A673 (cell line): ENCODE data around the gene RETREG3. TPM values are rescaled to one million over a fixed set of nuclear protein-coding genes. Genes with fewer than 3 reads are reported as not detected.

Experiments
- BruUV-seq: library from RNA; stranded (reverse); fragments of 400-500 nt; replicated peaks from 2 replicates; lab custom pipeline; 2021; lab: Mats Ljungman, UMichigan
- CTCF ChIA-PET: fragments of 300-600 bp; sonication (Branson Sonifier 250); formaldehyde crosslinking; loops from one replicate; lab custom pipeline; 2022; ENCODE audit warnings: antibody characterized with exemption; lab: Charles Lee
- POLR2A ChIA-PET: fragments of 300-600 bp; sonication (Branson Sonifier 250); formaldehyde crosslinking; loops from one replicate; lab custom pipeline; 2022; ENCODE audit warnings: antibody characterized with exemption; ENCODE audit not compliant: low non-redundant PET; lab: Charles Lee
- DNase-seq: peaks from one replicate; pipeline ENCODE4 v3.0.0-alpha.2; 2015; ENCODE audit warnings: low spot score
- H3K27ac ChIP-seq: fragments of 200-600 bp; sonication (generic); 2 replicates; pipeline ENCODE4 v1.5.1; 2016; ENCODE audit warnings: mixed run types, low read depth, mild to moderate bottlenecking, mixed read lengths, antibody characterized with exemption, low read length; ENCODE audit not compliant: poor library complexity, severe bottlenecking
- H3K27me3 ChIP-seq: fragments of 200-600 bp; sonication (generic); replicated peaks from 2 replicates; pipeline ENCODE4 v1.6.1; 2017; ENCODE audit warnings: mixed run types, low read depth, mild to moderate bottlenecking, mixed read lengths, antibody characterized with exemption, low read length; ENCODE audit not compliant: insufficient read depth, poor library complexity
- H3K36me3 ChIP-seq: fragments of 200-600 bp; sonication (generic); 2 replicates; pipeline ENCODE4 v1.6.1; 2016; ENCODE audit warnings: mixed run types, mild to moderate bottlenecking, mixed read lengths, antibody characterized with exemption, low read length; ENCODE audit not compliant: insufficient read depth, poor library complexity, severe bottlenecking
- H3K4me1 ChIP-seq: fragments of 200-600 bp; sonication (generic); 2 replicates; pipeline ENCODE4 v1.6.1; 2017; ENCODE audit warnings: mixed run types, mild to moderate bottlenecking, mixed read lengths, antibody characterized with exemption, low read length; ENCODE audit not compliant: insufficient read depth, poor library complexity, severe bottlenecking
- H3K4me3 ChIP-seq: fragments of 200-600 bp; sonication (generic); 2 replicates; pipeline ENCODE4 v1.5.1; 2016; ENCODE audit warnings: low read depth, mixed run types, mild to moderate bottlenecking, mixed read lengths, low read length; ENCODE audit not compliant: poor library complexity, severe bottlenecking
- H3K9me3 ChIP-seq: fragments of 200-600 bp; sonication (generic); 2 replicates; pipeline ENCODE4 v1.6.1; 2016; ENCODE audit warnings: mixed run types, low read depth, mild to moderate bottlenecking, mixed read lengths, antibody characterized with exemption, low read length; ENCODE audit not compliant: poor library complexity, severe bottlenecking
- EZH2 ChIP-seq: fragments of 200-600 bp; sonication (generic); IDR thresholded peaks from 2 replicates; pipeline ENCODE4 v1.6.1; 2017; ENCODE audit warnings: borderline replicate concordance, low read depth, mild to moderate bottlenecking, mixed read lengths, antibody characterized with exemption, low read length; ENCODE audit not compliant: poor library complexity, severe bottlenecking
- intact Hi-C: fragments of 100-400 bp; cut with micrococcal nuclease; formaldehyde crosslinking; loops from one replicate; pipeline ENCODE4 v1.10.0; 2022; ENCODE audit not compliant: unreplicated experiment
- total RNA-seq: library from RNA; stranded (reverse); gene quantifications from 2 replicates; pipeline ENCODE4 v1.2.3, GENCODE V29; 2021
- TF ChIP-seq, protein P1 (sequence below): fragments of 300-800, 200-600 bp; sonication (generic); conservative IDR thresholded peaks from 2 replicates; pipeline ENCODE4 v1.5.1; 2017; ENCODE audit warnings: low read depth, mild to moderate bottlenecking, antibody characterized with exemption, low read length, moderate library complexity, mixed read lengths

The RETREG3 gene
- total RNA-seq, 1 experiment from 2014 or later = 23.2 TPM

DNA sequence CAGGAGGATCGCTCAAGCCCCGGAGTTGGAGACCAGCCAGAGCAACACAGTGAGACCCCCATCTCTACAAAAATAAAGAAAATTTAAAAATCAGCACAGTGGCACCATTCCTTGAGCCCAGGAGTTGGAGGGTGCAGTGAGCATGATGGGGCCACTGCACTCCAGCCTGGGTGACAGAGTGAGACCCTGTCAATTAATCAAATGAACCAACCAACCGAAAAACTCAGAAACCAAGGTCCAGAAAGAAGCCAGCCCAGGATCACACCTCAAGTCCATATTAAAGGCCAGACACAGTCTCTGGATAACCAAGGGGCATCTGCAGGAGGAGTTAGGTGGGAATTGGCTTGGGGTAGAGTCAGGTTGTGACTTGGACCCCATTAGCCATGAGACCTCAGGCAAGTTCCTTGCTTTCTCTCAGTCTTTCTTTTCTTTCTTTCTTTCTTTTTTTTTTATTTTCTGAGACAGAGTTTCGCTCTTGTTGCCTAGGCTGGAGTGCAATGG, 54.0 kb downstream of the RETREG3 start:
- Histone ChIP-seq H3K4me3 (peak overlapping the region; percentile 64), H3K27ac (peak overlapping the region; percentile 82), H3K9me3 (no peaks in the 10 kb centered on the region), H3K36me3 (no peaks in the 10 kb centered on the region), H3K27me3 (no peaks in the 10 kb centered on the region), H3K4me1 (no peaks in the 10 kb centered on the region)
- TSS peak; percentile 86 for BruUV-seq
- DNase-seq = no peak
- TF ChIP-seq EZH2 = no peak
- TF ChIP-seq, protein P1, sequence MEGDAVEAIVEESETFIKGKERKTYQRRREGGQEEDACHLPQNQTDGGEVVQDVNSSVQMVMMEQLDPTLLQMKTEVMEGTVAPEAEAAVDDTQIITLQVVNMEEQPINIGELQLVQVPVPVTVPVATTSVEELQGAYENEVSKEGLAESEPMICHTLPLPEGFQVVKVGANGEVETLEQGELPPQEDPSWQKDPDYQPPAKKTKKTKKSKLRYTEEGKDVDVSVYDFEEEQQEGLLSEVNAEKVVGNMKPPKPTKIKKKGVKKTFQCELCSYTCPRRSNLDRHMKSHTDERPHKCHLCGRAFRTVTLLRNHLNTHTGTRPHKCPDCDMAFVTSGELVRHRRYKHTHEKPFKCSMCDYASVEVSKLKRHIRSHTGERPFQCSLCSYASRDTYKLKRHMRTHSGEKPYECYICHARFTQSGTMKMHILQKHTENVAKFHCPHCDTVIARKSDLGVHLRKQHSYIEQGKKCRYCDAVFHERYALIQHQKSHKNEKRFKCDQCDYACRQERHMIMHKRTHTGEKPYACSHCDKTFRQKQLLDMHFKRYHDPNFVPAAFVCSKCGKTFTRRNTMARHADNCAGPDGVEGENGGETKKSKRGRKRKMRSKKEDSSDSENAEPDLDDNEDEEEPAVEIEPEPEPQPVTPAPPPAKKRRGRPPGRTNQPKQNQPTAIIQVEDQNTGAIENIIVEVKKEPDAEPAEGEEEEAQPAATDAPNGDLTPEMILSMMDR = no peak
- POLR2A ChIA-PET = no interaction called here
- intact Hi-C loops = no loop called here
- CTCF ChIA-PET = no interaction called here

DNA sequence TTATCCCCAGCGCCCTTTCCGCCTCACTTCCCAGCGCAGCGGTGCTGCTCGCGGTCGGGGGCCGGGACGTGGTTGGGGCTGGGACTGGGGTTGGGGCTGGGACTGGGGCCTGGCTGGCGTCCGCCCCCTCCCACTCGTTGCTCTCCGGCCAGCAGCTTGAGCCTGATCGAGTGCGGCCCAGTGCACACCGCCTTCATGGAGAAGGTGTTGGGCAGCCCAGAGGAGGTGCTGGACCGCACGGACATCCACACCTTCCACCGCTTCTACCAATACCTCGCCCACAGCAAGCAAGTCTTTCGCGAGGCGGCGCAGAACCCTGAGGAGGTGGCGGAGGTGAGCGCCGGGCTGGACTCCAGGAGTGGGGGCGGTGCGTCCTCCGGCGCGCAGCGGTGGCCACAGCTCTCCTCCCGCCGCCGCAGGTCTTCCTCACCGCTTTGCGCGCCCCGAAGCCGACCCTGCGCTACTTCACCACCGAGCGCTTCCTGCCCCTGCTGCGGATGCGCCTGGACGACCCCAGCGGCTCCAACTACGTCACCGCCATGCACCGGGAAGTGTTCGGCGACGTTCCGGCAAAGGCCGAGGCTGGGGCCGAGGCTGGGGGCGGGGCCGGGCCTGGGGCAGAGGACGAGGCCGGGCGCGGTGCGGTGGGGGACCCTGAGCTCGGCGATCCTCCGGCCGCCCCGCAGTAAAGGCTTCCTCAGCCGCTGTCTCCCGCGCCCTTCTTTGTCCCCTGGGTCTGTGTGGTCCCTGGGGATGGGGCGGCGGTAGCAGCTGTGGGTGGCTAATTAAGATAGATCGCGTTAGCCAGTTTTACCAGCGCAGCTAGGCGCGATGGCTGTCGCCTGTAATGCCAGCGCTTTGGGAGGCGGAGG, 54.7 kb downstream of the RETREG3 start:
- POLR2A ChIA-PET = no interaction called here
- intact Hi-C loops = no loop called here
- TF ChIP-seq EZH2 = no peak
- TF ChIP-seq, protein P1 = no peak

DNA sequence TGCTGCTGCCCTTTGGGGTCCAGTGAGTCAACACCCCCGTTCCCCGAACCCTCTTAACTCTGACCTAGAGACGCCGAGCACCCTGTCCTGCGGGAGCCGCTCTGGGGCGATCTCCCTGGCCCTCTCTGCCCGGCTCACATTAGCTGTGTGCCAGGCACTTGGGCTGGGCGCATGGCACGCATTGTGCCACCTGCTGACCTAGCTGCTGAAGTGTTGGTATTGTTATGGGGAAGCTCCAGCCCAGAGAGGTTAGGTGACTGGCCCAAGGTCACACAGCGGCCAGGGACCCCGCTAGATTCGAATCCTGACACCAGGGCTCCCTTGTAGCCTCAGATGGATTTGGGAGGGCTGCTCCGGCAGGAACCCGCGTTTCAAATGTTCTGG, 55.3 kb downstream of the RETREG3 start:
- intact Hi-C loops = no loop called here
- DNase-seq = no peak
- Histone ChIP-seq H3K27me3 (no peaks in the 10 kb centered on the region), H3K9me3 (no peaks in the 10 kb centered on the region), H3K36me3 (no peaks in the 10 kb centered on the region), H3K27ac (peak overlapping the region; percentile 82), H3K4me3 (peak overlapping the region; percentile 64), H3K4me1 (no peaks in the 10 kb centered on the region)
- TF ChIP-seq, protein P1 = no peak
- no peak for TF ChIP-seq EZH2
- CTCF ChIA-PET = no interaction called here
- POLR2A ChIA-PET = no interaction called here
- BruUV-seq = no TSS peak

More for the DNA sequence above, 54.7 kb downstream of the RETREG3 start:
- peak overlapping the region; percentile 82 for H3K27ac ChIP-seq
- BruUV-seq = TSS peak; percentile 66
- DNase-seq = peak; percentile 71
- no peaks in the 10 kb centered on the region for H3K27me3 ChIP-seq
- H3K9me3 ChIP-seq = no peaks in the 10 kb centered on the region
- H3K36me3 ChIP-seq = no peaks in the 10 kb centered on the region
- CTCF ChIA-PET = no interaction called here
- H3K4me1 ChIP-seq = no peaks in the 10 kb centered on the region
- H3K4me3 ChIP-seq = peak overlapping the region; percentile 64
